ENCODE measurements around the gene PRXL2A.
A peak's percentile ranks its signal among the peaks of the same experiment; 100 is the strongest.
"Not testable (repeated sequence)": the region's sequence is repeated elsewhere in the genome, so short reads cannot be mapped to it uniquely, and the experiment has no call there.

PRXL2A gene

GRCh38 chr10:80408242-80409101, at the start of gene PRXL2A:
TSS of gene PRXL2A (plus strand) at chr10:80408551. CDS start at chr10:80420468, 11,917 bp downstream.
- DNase-seq: peak; percentile 94

GRCh38 chr10:80358925-80359324, 49.4 kb upstream of the PRXL2A start:
- DNase-seq: not testable (repeated sequence)

- DNase-seq: no peak
These were observed 48.7 kb upstream of the PRXL2A start for GRCh38 chr10:80359644-80360043.

GRCh38 chr10:80365510-80365909, 42.8 kb upstream of the PRXL2A start:
- DNase-seq: no peak

- DNase-seq: peak; percentile 67
These were observed 36.9 kb upstream of the PRXL2A start for GRCh38 chr10:80371467-80371866.

GRCh38 chr10:80372675-80373074, 35.7 kb upstream of the PRXL2A start:
- DNase-seq: no peak

GRCh38 chr10:80373502-80373901, 34.8 kb upstream of the PRXL2A start:
- DNase-seq: no peak

- no peak for DNase-seq
These were observed 28.6 kb upstream of the PRXL2A start for GRCh38 chr10:80379701-80380100.

GRCh38 chr10:80380185-80380584, 28.2 kb upstream of the PRXL2A start:
- DNase-seq: no peak

- DNase-seq: peak; percentile 72
These were observed 25.4 kb upstream of the PRXL2A start for GRCh38 chr10:80382989-80383388.

GRCh38 chr10:80390740-80391139, 17.6 kb upstream of the PRXL2A start:
- DNase-seq: no peak

GRCh38 chr10:80392250-80392649, 16.1 kb upstream of the PRXL2A start:
- no peak for DNase-seq

- no peak for DNase-seq
These were observed 13.9 kb upstream of the PRXL2A start for GRCh38 chr10:80394358-80394916.

GRCh38 chr10:80397014-80397413, 11.3 kb upstream of the PRXL2A start:
- no peak for DNase-seq

- no peak for DNase-seq
These were observed 8.1 kb upstream of the PRXL2A start for GRCh38 chr10:80400136-80400804.

GRCh38 chr10:80405035-80405434, 3.3 kb upstream of the PRXL2A start:
- no peak for DNase-seq

GRCh38 chr10:80405626-80406025, 2.7 kb upstream of the PRXL2A start:
- DNase-seq: no peak

GRCh38 chr10:80406204-80406603, 2.1 kb upstream of the PRXL2A start:
- DNase-seq: no peak

GRCh38 chr10:80407812-80408241, 524 bp upstream of the PRXL2A start:
- peak; percentile 77 for DNase-seq

GRCh38 chr10:80409121-80409520, 770 bp downstream of the PRXL2A start:
- peak; percentile 65 for DNase-seq

GRCh38 chr10:80410122-80410521, 1.8 kb downstream of the PRXL2A start:
- peak; percentile 58 for DNase-seq

GRCh38 chr10:80410578-80411145, 2.3 kb downstream of the PRXL2A start:
- no peak for DNase-seq

GRCh38 chr10:80411267-80411668, 2.9 kb downstream of the PRXL2A start:
- DNase-seq: peak; percentile 60

Data from islet precursor cell (in vitro differentiated cells).